Measurements from ENCODE around the gene CD40LG. TPM values are rescaled to one million over a fixed set of nuclear protein-coding genes. Genes with fewer than 3 reads are reported as not detected.

The CD40LG gene
- total and polyA plus RNA-seq, 4 donors = 0.20 to 0.74 (median 0.50) TPM

GRCh38 chrX:136619899-136620505, 28.0 kb upstream of the CD40LG start:
- Histone ChIP-seq H3K4me1 (ENCODE audit: control insufficient read depth in 5 of 5, insufficient read depth in 5 of 5, low read length in 5 of 5) (no peaks in the 10 kb centered on the region), H3K27ac (ENCODE audit: low read depth in 1 of 2, low read length in 1 of 2) (no peak overlapping the region), H3K27me3 (ENCODE audit: control insufficient read depth in 3 of 3, insufficient read depth in 3 of 3, low read length in 2 of 3) (peaks cover 0 to 16% (median 3%) of the 10 kb centered on the region in 3 donors), H3K9me3 (ENCODE audit: control insufficient read depth in 4 of 4, insufficient read depth in 3 of 4, low read length in 3 of 4) (no peaks in the 10 kb centered on the region), H3K9ac (ENCODE audit: insufficient read depth in 1 of 2, low read length in 2 of 2) (no peak overlapping the region), H3K4me3 (no peak overlapping the region), H3K36me3 (ENCODE audit: control insufficient read depth in 4 of 4, insufficient read depth in 4 of 4, low read length in 4 of 4) (no peaks in the 10 kb centered on the region)
- no peak for TF ChIP-seq CTCF (IDR thresholded peaks at IDR 0.05; ENCODE audit: control extremely low read depth, extremely low read depth)
- no peak for ATAC-seq (ENCODE audit: insufficient read depth, low FRiP score)
- 69 to 70% methylated on average over 14 of the region's 14 CpGs for WGBS, 2 donors
- DNase-seq = no peak

- no peak for ATAC-seq (ENCODE audit: insufficient read depth, low FRiP score)
- H3K27ac ChIP-seq (ENCODE audit: low read depth in 1 of 2, low read length in 1 of 2) = no peak overlapping the region
- no peaks in the 10 kb centered on the region for H3K9me3 ChIP-seq (ENCODE audit: control insufficient read depth in 4 of 4, insufficient read depth in 3 of 4, low read length in 3 of 4)
- peaks cover 0 to 13% (median 3%) of the 10 kb centered on the region in 3 donors for H3K27me3 ChIP-seq (ENCODE audit: control insufficient read depth in 3 of 3, insufficient read depth in 3 of 3, low read length in 2 of 3)
- no peak for TF ChIP-seq CTCF (IDR thresholded peaks at IDR 0.05; ENCODE audit: control extremely low read depth, extremely low read depth)
- no peak for DNase-seq
- H3K4me3 ChIP-seq = no peak overlapping the region
- H3K9ac ChIP-seq (ENCODE audit: insufficient read depth in 1 of 2, low read length in 2 of 2) = no peak overlapping the region
- no peaks in the 10 kb centered on the region for H3K36me3 ChIP-seq (ENCODE audit: control insufficient read depth in 4 of 4, insufficient read depth in 4 of 4, low read length in 4 of 4)
- H3K4me1 ChIP-seq (ENCODE audit: control insufficient read depth in 5 of 5, insufficient read depth in 5 of 5, low read length in 5 of 5) = no peaks in the 10 kb centered on the region
Observed at GRCh38 chrX:136620780-136621179, 27.2 kb upstream of the CD40LG start.

- 88 to 97% methylated on average over 4 of the region's 4 CpGs for WGBS, 2 donors
- no peak overlapping the region for H3K9ac ChIP-seq (ENCODE audit: insufficient read depth in 1 of 2, low read length in 2 of 2)
- no peak overlapping the region for H3K27ac ChIP-seq (ENCODE audit: low read depth in 1 of 2, low read length in 1 of 2)
- no peak for TF ChIP-seq CTCF (IDR thresholded peaks at IDR 0.05; ENCODE audit: control extremely low read depth, extremely low read depth)
- H3K9me3 ChIP-seq (ENCODE audit: control insufficient read depth in 4 of 4, insufficient read depth in 3 of 4, low read length in 3 of 4) = no peaks in the 10 kb centered on the region
- ATAC-seq (ENCODE audit: insufficient read depth, low FRiP score) (no peak), DNase-seq (no peak)
- H3K4me3 ChIP-seq = no peak overlapping the region
- H3K27me3 ChIP-seq (ENCODE audit: control insufficient read depth in 3 of 3, insufficient read depth in 3 of 3, low read length in 2 of 3) = peaks cover 0 to 13% (median 3%) of the 10 kb centered on the region in 3 donors
- no peaks in the 10 kb centered on the region for H3K4me1 ChIP-seq (ENCODE audit: control insufficient read depth in 5 of 5, insufficient read depth in 5 of 5, low read length in 5 of 5)
- no peaks in the 10 kb centered on the region for H3K36me3 ChIP-seq (ENCODE audit: control insufficient read depth in 4 of 4, insufficient read depth in 4 of 4, low read length in 4 of 4)
Observed at GRCh38 chrX:136622568-136622967, 25.4 kb upstream of the CD40LG start.

DNA sequence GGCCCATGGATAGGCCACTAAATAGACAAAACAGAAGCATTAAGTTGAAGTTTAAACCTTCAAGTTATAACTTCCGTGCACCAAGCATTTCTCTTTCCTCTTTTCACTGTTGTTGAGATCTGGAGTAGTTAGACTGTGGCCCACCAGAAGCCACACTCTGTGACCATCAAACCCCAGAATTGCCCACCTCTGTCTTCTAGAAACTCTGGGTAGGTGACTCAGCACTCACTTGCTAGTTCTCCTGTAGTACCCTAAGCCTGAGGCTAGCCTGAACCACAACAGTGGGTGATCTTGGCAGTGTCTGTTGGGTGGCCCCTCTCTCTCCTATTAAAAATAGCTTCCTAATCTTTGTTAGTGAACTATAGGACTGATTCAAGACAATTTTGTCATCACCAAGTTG, 24.6 kb upstream of the CD40LG start:
- Histone ChIP-seq H3K27me3 (ENCODE audit: control insufficient read depth in 3 of 3, insufficient read depth in 3 of 3, low read length in 2 of 3) (peaks cover 1 to 15% (median 3%) of the 10 kb centered on the region in 3 donors), H3K27ac (ENCODE audit: low read depth in 1 of 2, low read length in 1 of 2) (no peak overlapping the region), H3K9me3 (ENCODE audit: control insufficient read depth in 4 of 4, insufficient read depth in 3 of 4, low read length in 3 of 4) (no peaks in the 10 kb centered on the region), H3K4me3 (no peak overlapping the region), H3K4me1 (ENCODE audit: control insufficient read depth in 5 of 5, insufficient read depth in 5 of 5, low read length in 5 of 5) (no peaks in the 10 kb centered on the region), H3K9ac (ENCODE audit: insufficient read depth in 1 of 2, low read length in 2 of 2) (no peak overlapping the region), H3K36me3 (ENCODE audit: control insufficient read depth in 4 of 4, insufficient read depth in 4 of 4, low read length in 4 of 4) (no peaks in the 10 kb centered on the region)
- DNase-seq (no peak), ATAC-seq (ENCODE audit: insufficient read depth, low FRiP score) (no peak)
- no peak for TF ChIP-seq CTCF (IDR thresholded peaks at IDR 0.05; ENCODE audit: control extremely low read depth, extremely low read depth)
- WGBS, 2 donors = 50 to 67% methylated on average over 1 of the region's 1 CpG

Data from lung (tissue), 12 donors.